WTC11 (cell line): ENCODE measurements around the gene VSX1. TPM values are rescaled to one million over a fixed set of nuclear protein-coding genes. Genes with fewer than 3 reads are reported as not detected.

Source experiments
- ATAC-seq: fragments of 200-7000 bp; cut with Tn5 transposase; 2 replicates; pipeline ENCODE4 v1.10.0; 2021; ENCODE audit warnings: mild to moderate bottlenecking, moderate library complexity
- CTCF ChIA-PET: fragments of 300-600 bp; sonication (Branson Sonifier 250); formaldehyde crosslinking; loops from one replicate; lab custom pipeline; 2021; ENCODE audit warnings: antibody characterized with exemption; lab: Charles Lee
- POLR2A ChIA-PET: fragments of 350-600 bp; sonication (Branson Sonifier 250); formaldehyde crosslinking; loops from one replicate; lab custom pipeline; 2021; ENCODE audit warnings: antibody characterized with exemption; lab: Charles Lee
- DNase-seq: peaks from one replicate; pipeline ENCODE4 v3.0.0; 2021; ENCODE audit warnings: low spot score
- H3K27ac Mint-ChIP-seq: 2 replicates; pipeline ENCODE4 v1.8.0; 2021; ENCODE audit warnings: mixed read lengths
- H3K27me3 Mint-ChIP-seq: 2 replicates; pipeline ENCODE4 v1.8.0; 2021; ENCODE audit warnings: low read depth, mild to moderate bottlenecking, moderate library complexity, mixed read lengths
- H3K36me3 Mint-ChIP-seq: 2 replicates; pipeline ENCODE4 v1.8.0; 2021; ENCODE audit warnings: mixed read lengths
- H3K4me1 Mint-ChIP-seq: 2 replicates; pipeline ENCODE4 v1.8.0; 2022; ENCODE audit warnings: mixed read lengths
- H3K4me3 Mint-ChIP-seq: 2 replicates; pipeline ENCODE4 v1.8.0; 2021; ENCODE audit warnings: mild to moderate bottlenecking, moderate library complexity, mixed read lengths
- H3K9me3 Mint-ChIP-seq: 2 replicates; pipeline ENCODE4 v1.8.0; 2021; ENCODE audit warnings: mixed read lengths
- E2F5 ChIP-seq: sonication (generic); formaldehyde crosslinking; IDR thresholded peaks from 2 replicates; pipeline ENCODE4 v1.8.1; 2022; ENCODE audit warnings: mild to moderate bottlenecking, moderate library complexity, missing genetic modification reagents
- FOXP4 ChIP-seq: sonication (generic); formaldehyde crosslinking; IDR thresholded peaks from 2 replicates; pipeline ENCODE4 v1.8.0; 2022; ENCODE audit warnings: mild to moderate bottlenecking, missing genetic modification reagents
- GRHL2 ChIP-seq: fragments of 250-450 bp; sonication (Bioruptor Pico); IDR thresholded peaks from 2 replicates; pipeline ENCODE4 v1.8.0; 2022; ENCODE audit warnings: mild to moderate bottlenecking, moderate library complexity; ENCODE audit not compliant: insufficient replicate concordance, severe bottlenecking
- GTF2I ChIP-seq: fragments of 250-450 bp; sonication (Bioruptor Pico); conservative IDR thresholded peaks from 2 replicates; pipeline ENCODE4 v1.4.0; 2021; ENCODE audit warnings: mild to moderate bottlenecking
- MLX ChIP-seq: sonication (generic); formaldehyde crosslinking; IDR thresholded peaks from 2 replicates; pipeline ENCODE4 v1.8.1; 2023; ENCODE audit warnings: mild to moderate bottlenecking, missing genetic modification reagents, moderate library complexity
- MXD4 ChIP-seq: fragments of 250-450 bp; sonication (Bioruptor Pico); IDR thresholded peaks from 2 replicates; pipeline ENCODE4 v1.8.0; 2021; ENCODE audit warnings: mild to moderate bottlenecking, moderate library complexity, borderline replicate concordance
- NFE2L1 ChIP-seq: sonication (generic); formaldehyde crosslinking; IDR thresholded peaks from 2 replicates; pipeline ENCODE4 v1.8.1; 2023; ENCODE audit warnings: missing genetic modification reagents
- OVOL2 ChIP-seq: fragments of 250-450 bp; sonication (Bioruptor Pico); IDR thresholded peaks from 2 replicates; pipeline ENCODE4 v1.9.0; 2021; ENCODE audit warnings: mild to moderate bottlenecking, borderline replicate concordance
- TEAD1 ChIP-seq: sonication (generic); formaldehyde crosslinking; IDR thresholded peaks from 2 replicates; pipeline ENCODE4 v1.8.0; 2022; ENCODE audit warnings: mild to moderate bottlenecking, missing genetic modification reagents
- USF2 ChIP-seq: sonication (generic); formaldehyde crosslinking; IDR thresholded peaks from 2 replicates; pipeline ENCODE4 v1.8.1; 2023; ENCODE audit warnings: mild to moderate bottlenecking, missing genetic modification reagents, moderate library complexity
- ZBTB21 ChIP-seq: sonication (generic); formaldehyde crosslinking; IDR thresholded peaks from 2 replicates; pipeline ENCODE4 v1.8.1; 2023; ENCODE audit warnings: mild to moderate bottlenecking, missing genetic modification reagents, borderline replicate concordance
- ZBTB43 ChIP-seq: sonication (generic); formaldehyde crosslinking; IDR thresholded peaks from 2 replicates; pipeline ENCODE4 v1.8.1; 2023; ENCODE audit warnings: mild to moderate bottlenecking, missing genetic modification reagents
- ZNF232 ChIP-seq: sonication (generic); formaldehyde crosslinking; IDR thresholded peaks from 2 replicates; pipeline ENCODE4 v1.8.0; 2022; ENCODE audit warnings: mild to moderate bottlenecking, missing genetic modification reagents
- ZNF281 ChIP-seq: sonication (generic); formaldehyde crosslinking; IDR thresholded peaks from 2 replicates; pipeline ENCODE4 v1.8.0; 2023; ENCODE audit warnings: mild to moderate bottlenecking, missing genetic modification reagents
- ZNF512 ChIP-seq: sonication (generic); formaldehyde crosslinking; IDR thresholded peaks from 2 replicates; pipeline ENCODE4 v1.8.1; 2022; ENCODE audit warnings: missing genetic modification reagents, borderline replicate concordance
- ZNF671 ChIP-seq: fragments of 250-450 bp; sonication (Bioruptor Pico); IDR thresholded peaks from 2 replicates; pipeline ENCODE4 v1.8.0; 2021; ENCODE audit warnings: mild to moderate bottlenecking
- total RNA-seq: library from RNA; stranded (reverse); gene quantifications from 3 replicates; pipeline ENCODE4 v1.2.3, GENCODE V29; 2021

The VSX1 gene
- total RNA-seq, 1 experiment from 2014 or later, result not detected

GRCh38 chr20:25103526-25103925 is 21.6 kb upstream of the VSX1 start (continued):
- no peak for TF ChIP-seq ZNF281 (CRISPR knock-in tag)
- TF ChIP-seq GRHL2, result no peak

GRCh38 chr20:25100914-25101313 is 19.0 kb upstream of the VSX1 start:
- ChIA-PET POLR2A (no interaction called here), CTCF (interaction anchor here (1.3 kb wide), 1 partner anchor 29 kb away, joined by 4 read pairs; no protein-coding TSS in a partner anchor)
- H3K27me3 Mint-ChIP-seq, result peaks cover 5% of the 10 kb centered on the region
- DNase-seq (no peak), ATAC-seq (no peak)
- no peak overlapping the region for H3K27ac Mint-ChIP-seq
- peaks cover 15% of the 10 kb centered on the region for H3K9me3 Mint-ChIP-seq
- no peak overlapping the region for H3K4me3 Mint-ChIP-seq
- H3K36me3 Mint-ChIP-seq, result no peaks in the 10 kb centered on the region
- no peak for TF ChIP-seq TEAD1 (CRISPR knock-in tag)
- TF ChIP-seq ZBTB43 (CRISPR knock-in tag), result no peak
- no peak for TF ChIP-seq OVOL2 (CRISPR knock-in tag)
- TF ChIP-seq MLX (CRISPR knock-in tag), result no peak
- TF ChIP-seq ZNF232, result no peak
- TF ChIP-seq ZNF671 (CRISPR knock-in tag), result no peak
- H3K4me1 Mint-ChIP-seq, result no peaks in the 10 kb centered on the region

- POLR2A ChIA-PET, result no interaction called here
- TF ChIP-seq ZNF512 (CRISPR knock-in tag) (no peak), USF2 (CRISPR knock-in tag) (no peak), E2F5 (no peak), MXD4 (no peak), NFE2L1 (CRISPR knock-in tag) (no peak), FOXP4 (CRISPR knock-in tag) (no peak), ZBTB21 (no peak), GTF2I (CRISPR knock-in tag) (no peak)
- TF ChIP-seq, all 79 proteins: peak for 0
- ATAC-seq, result no peak
Observed at GRCh38 chr20:25099601-25100140, 17.7 kb upstream of the VSX1 start.

More at GRCh38 chr20:25099601-25100140, 17.7 kb upstream of the VSX1 start:
- DNase-seq, result no peak
- Mint-ChIP-seq H3K27me3 (no peaks in the 10 kb centered on the region; the same call in 1 of the 2 replicates), H3K4me1 (no peaks in the 10 kb centered on the region), H3K36me3 (no peaks in the 10 kb centered on the region), H3K27ac (no peak overlapping the region), H3K9me3 (peaks cover 10% of the 10 kb centered on the region), H3K4me3 (no peak overlapping the region)
- CTCF ChIA-PET, result no interaction called here
